MM.1S (cell line): ENCODE results near the gene NDUFV2.

ENCODE experiments used
- CTCF ChIP-seq: fragments of 300-600 bp; sonication (generic); IDR thresholded peaks from 2 replicates; pipeline ENCODE4 v1.5.1; 2016; ENCODE audit warnings: antibody characterized with exemption, low read length, mixed read lengths
- EZH2 ChIP-seq: fragments of 300-600 bp; sonication (generic); optimal IDR thresholded peaks from 2 replicates; pipeline ENCODE3; 2017; ENCODE audit warnings: low read depth, mild to moderate bottlenecking, antibody characterized with exemption, low read length, mixed read lengths
- EZH2phosphoT487 ChIP-seq: fragments of 300-600 bp; sonication (generic); IDR thresholded peaks from 2 replicates; pipeline ENCODE4 v1.6.1; 2018; ENCODE audit warnings: antibody characterized with exemption, low read length

DNA sequence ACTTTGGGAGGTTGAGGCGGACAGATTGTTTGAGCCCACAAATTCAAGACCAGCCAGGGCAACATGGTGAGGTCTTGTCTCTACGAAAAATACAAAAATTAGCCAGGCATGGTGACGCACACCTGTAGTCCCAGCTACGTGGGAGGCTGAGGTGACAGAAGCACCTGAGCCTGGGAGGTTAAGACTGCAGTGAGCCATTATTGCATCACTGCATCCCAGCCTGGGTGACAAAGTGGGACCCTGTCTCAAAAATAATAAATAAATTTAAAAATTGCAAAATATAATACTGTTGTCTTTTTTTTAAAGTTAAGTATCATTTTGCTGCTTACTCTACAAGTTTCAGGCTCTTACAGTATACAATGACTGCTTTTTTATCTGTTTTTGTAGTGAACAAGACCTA, 30.1 kb downstream of the NDUFV2 start:
- TF ChIP-seq CTCF (no peak), EZH2phosphoT487 (no peak), EZH2 (no peak)
